Ishikawa (cell line): ENCODE measurements around the gene TNC.

Experiments used
- CEBPB ChIP-seq: IDR thresholded peaks from 2 replicates; pipeline ENCODE4 v1.6.1; 2012
- CREB1 ChIP-seq: IDR thresholded peaks from 2 replicates; pipeline ENCODE4 v1.6.1; 2012; ENCODE audit warnings: low read depth
- EP300 ChIP-seq: IDR thresholded peaks from 2 replicates; pipeline ENCODE4 v1.6.1; 2012; ENCODE audit warnings: borderline replicate concordance
- FOXM1 ChIP-seq: IDR thresholded peaks from 2 replicates; pipeline ENCODE4 v1.6.1; 2012; ENCODE audit warnings: low read depth, borderline replicate concordance
- MAX ChIP-seq: IDR thresholded peaks from 2 replicates; pipeline ENCODE4 v1.6.1; 2012
- NFIC ChIP-seq: IDR thresholded peaks from 2 replicates; pipeline ENCODE4 v1.6.1; 2012
- REST ChIP-seq: IDR thresholded peaks from 2 replicates; pipeline ENCODE4 v1.6.1; 2012; ENCODE audit warnings: low read depth, mild to moderate bottlenecking
- TAF1 ChIP-seq: IDR thresholded peaks from 2 replicates; pipeline ENCODE4 v1.6.1; 2012; ENCODE audit warnings: low read depth, mild to moderate bottlenecking
- TCF12 ChIP-seq: IDR thresholded peaks from 2 replicates; pipeline ENCODE4 v1.6.1; 2012; ENCODE audit warnings: low read depth
- TEAD4 ChIP-seq: IDR thresholded peaks from 2 replicates; pipeline ENCODE4 v1.6.1; 2012

- TF ChIP-seq TCF12 (no peak), EP300 (no peak), TAF1 (no peak), CEBPB (no peak), FOXM1 (no peak), CREB1 (no peak), REST (no peak), MAX (no peak), NFIC (no peak), TEAD4 (no peak)
Observed at GRCh38 chr9:115161446-115161845, 43.5 kb upstream of the TNC start.
